ENCODE data around the gene ARIH2. TPM values are rescaled to one million over a fixed set of nuclear protein-coding genes. Genes with fewer than 3 reads are reported as not detected.

The ARIH2 gene
- total RNA-seq, 1 experiment from 2014 or later = 122 TPM

GRCh38 chr3:48938156-48938555 lies 19.5 kb downstream of the ARIH2 start:
- Mint-ChIP-seq H3K36me3 (ENCODE audit: insufficient read depth in 1 of 3, low read depth in 3 of 3) (peaks cover 23 to 50% (median 42%) of the 10 kb centered on the region in 3 experiments; a peak in 6 of 7 replicates), H3K27me3 (ENCODE audit: low read depth) (no peaks in the 10 kb centered on the region), H3K27ac (no peak overlapping the region), H3K9me3 (no peaks in the 10 kb centered on the region; a peak in 1 of 5 replicates), H3K4me3 (no peak overlapping the region), H3K4me1 (no peaks in the 10 kb centered on the region)
- no peaks in the 10 kb centered on the region for H3K9me3 ChIP-seq (ENCODE audit: control insufficient read depth, low read depth, low read length)
- no peak overlapping the region for H3K4me2 ChIP-seq (ENCODE audit: insufficient read depth, insufficient read length, low read length)
- H3K56ac ChIP-seq (ENCODE audit: insufficient read length, low read depth, low read length) = no peak overlapping the region
- no peak overlapping the region for H4K8ac ChIP-seq (replicated peaks; ENCODE audit: insufficient read length, low read depth, low read length)
- peaks cover 9% of the 10 kb centered on the region; the same call in 1 of the 2 replicates for H3K79me2 ChIP-seq (ENCODE audit: insufficient read depth, low read length)
- H2BK5ac ChIP-seq (ENCODE audit: insufficient read length, low read length) = no peak overlapping the region
- H3K23me2 ChIP-seq (ENCODE audit: insufficient read length, low read depth, low read length, poor library complexity, severe bottlenecking) = no peaks in the 10 kb centered on the region
- H3K27me3 ChIP-seq (ENCODE audit: insufficient read depth, low read length) = no peaks in the 10 kb centered on the region
- H3K14ac ChIP-seq (ENCODE audit: insufficient read depth, low read length) = no peak overlapping the region
- no peak overlapping the region for H4K91ac ChIP-seq (ENCODE audit: insufficient read length, low read depth, low read length)
- DNase-seq = no peak
- no peak overlapping the region for H2BK120ac ChIP-seq (ENCODE audit: low read depth, low read length, poor library complexity, severe bottlenecking)
- H3K18ac ChIP-seq (ENCODE audit: insufficient read length, low read depth, low read length) = no peak overlapping the region
- H4K20me1 ChIP-seq (ENCODE audit: control insufficient read depth, insufficient read depth, insufficient read length) = no peaks in the 10 kb centered on the region
- H3K23ac ChIP-seq (ENCODE audit: insufficient read length, low read depth, low read length) = no peak overlapping the region
- H2BK15ac ChIP-seq (ENCODE audit: low read depth, low read length) = no peak overlapping the region
- no peak overlapping the region for H3K27ac ChIP-seq (ENCODE audit: insufficient read length, low read depth, low read length)
- peaks cover 8% of the 10 kb centered on the region for H3K79me1 ChIP-seq (ENCODE audit: insufficient read depth, low read depth, low read length, poor library complexity, severe bottlenecking)
- H4K5ac ChIP-seq (ENCODE audit: insufficient read length, low read depth, low read length) = no peak overlapping the region
- no peak overlapping the region for H2AK5ac ChIP-seq (ENCODE audit: insufficient read length, low read length)
- H3K4me1 ChIP-seq (ENCODE audit: insufficient read depth, low read length) = no peaks in the 10 kb centered on the region
- H2BK20ac ChIP-seq (ENCODE audit: low read depth, low read length, poor library complexity, severe bottlenecking) = no peak overlapping the region
- H2AFZ ChIP-seq (ENCODE audit: low read length) = no peak overlapping the region
- no peak overlapping the region for H2BK12ac ChIP-seq (ENCODE audit: insufficient read length, low read depth, low read length)
- TF ChIP-seq, protein P1, sequence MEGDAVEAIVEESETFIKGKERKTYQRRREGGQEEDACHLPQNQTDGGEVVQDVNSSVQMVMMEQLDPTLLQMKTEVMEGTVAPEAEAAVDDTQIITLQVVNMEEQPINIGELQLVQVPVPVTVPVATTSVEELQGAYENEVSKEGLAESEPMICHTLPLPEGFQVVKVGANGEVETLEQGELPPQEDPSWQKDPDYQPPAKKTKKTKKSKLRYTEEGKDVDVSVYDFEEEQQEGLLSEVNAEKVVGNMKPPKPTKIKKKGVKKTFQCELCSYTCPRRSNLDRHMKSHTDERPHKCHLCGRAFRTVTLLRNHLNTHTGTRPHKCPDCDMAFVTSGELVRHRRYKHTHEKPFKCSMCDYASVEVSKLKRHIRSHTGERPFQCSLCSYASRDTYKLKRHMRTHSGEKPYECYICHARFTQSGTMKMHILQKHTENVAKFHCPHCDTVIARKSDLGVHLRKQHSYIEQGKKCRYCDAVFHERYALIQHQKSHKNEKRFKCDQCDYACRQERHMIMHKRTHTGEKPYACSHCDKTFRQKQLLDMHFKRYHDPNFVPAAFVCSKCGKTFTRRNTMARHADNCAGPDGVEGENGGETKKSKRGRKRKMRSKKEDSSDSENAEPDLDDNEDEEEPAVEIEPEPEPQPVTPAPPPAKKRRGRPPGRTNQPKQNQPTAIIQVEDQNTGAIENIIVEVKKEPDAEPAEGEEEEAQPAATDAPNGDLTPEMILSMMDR (conservative IDR thresholded peaks at IDR 0.05) = no peak
- H3K4ac ChIP-seq (ENCODE audit: low read depth, low read length) = no peak overlapping the region
- H3K9ac ChIP-seq (ENCODE audit: extremely low read depth, insufficient read length, low read length) = no peak overlapping the region
- no peak overlapping the region for H3T11ph ChIP-seq (ENCODE audit: low read length)
